Pancreas (tissue), 10 donors: ENCODE data around the gene KRT38. TPM values are rescaled to one million over a fixed set of nuclear protein-coding genes. Genes with fewer than 3 reads are reported as not detected.

Source experiments
- ATAC-seq, 4 donors: fragments of 200-7000 bp; cut with Tn5 transposase; one replicate each; pipeline versions ENCODE4 v1.8.0 to v1.9.1; 2020; ENCODE audit warnings: mild to moderate bottlenecking in 4 of 4, moderate library complexity in 4 of 4
- DNase-seq, 6 donors: peaks; one replicate each; pipeline ENCODE4 v3.0.0-alpha.2; 2020
- FAIRE-seq: peaks from 2 replicates; lab custom pipeline; 2012; peaks lifted over from hg19 to GRCh38; lab: Jason Lieb, UNC
- H3K27ac ChIP-seq, 4 donors: fragments of 200-600 bp; sonication (generic); 1 replicate in 3 of 4; 2 replicates in 1 of 4; pipeline versions ENCODE4 v1.5.0 to v1.8.0; 2020
- H3K27me3 ChIP-seq, 4 donors: fragments of 200-600 bp; one replicate each; pipeline ENCODE4 v1.8.0; 2021
- H3K36me3 ChIP-seq, 3 donors: fragments of 200-600 bp; sonication (generic) in 1 of 3; one replicate each; pipeline versions ENCODE4 v1.5.0 to v1.8.0; 2020 to 2021
- H3K4me1 ChIP-seq, 3 donors: fragments of 200-600 bp; one replicate each; pipeline ENCODE4 v1.8.0; 2021
- H3K4me3 ChIP-seq, 4 donors: fragments of 200-600 bp; sonication (generic) in 2 of 4; one replicate each; pipeline versions ENCODE4 v1.5.0 to v1.8.0; 2020 to 2021
- H3K9me3 ChIP-seq, 4 donors: fragments of 200-600 bp; one replicate each; pipeline ENCODE4 v1.8.0; 2021
- CTCF ChIP-seq, 4 donors: fragments of 200-600 bp; sonication (generic) in 3 of 4; IDR thresholded peaks; one replicate each; pipeline versions ENCODE4 v1.5.0 to v1.8.0; 2021; ENCODE audit warnings: antibody characterized with exemption in 4 of 4
- WGBS, 2 donors: extraction: QIAGEN DNeasy Blood & Tissue Kit; methylation state at CpG; one replicate each; pipeline ENCODE4 v1.1.7; 2013; 5-methylcytosine and 5-hydroxymethylcytosine counted together
- intact Hi-C, 3 donors: fragments of 100-400 bp; cut with DNase I; formaldehyde crosslinking; loops; one replicate each; pipeline versions ENCODE4 v1.11.1 to v1.14.2; 2022
- polyA plus RNA-seq, 2 donors: library from polyadenylated mRNA; stranded (reverse); fragments of 200-250 nt; gene quantifications; one replicate each; pipeline ENCODE4 v1.2.3, GENCODE V29; 2013
- total RNA-seq, 6 donors: library from RNA; stranded (reverse); fragmentation: NEBNext Ultra II Directional in 4 of 6; extraction: Animal tissue kit (Norgen Biotek cat#: 25700) in 4 of 6; gene quantifications; one replicate each; pipeline versions ENCODE4 v1.2.1 to v1.2.4, GENCODE V29; 2021 to 2023
- donor health status: healthy with polysubstance abuse.
- donor health status: DM: no; HTN: no; CAD: no; lungs with moderate emphysema.
- donor health status: DM: no; HTN: no; CAD: no.
- donor health status: control.
- donor health status: control.
- donor health status: Bipolar disorder and iron deficiency.
- donor health status: DM: yes; HTN: yes; CAD: no.
- donor health status: DM: no; HTN: no; CAD: no.
- donor health status: DM: no; HTN: no; CAD: no.
- donor health status: DM: yes; HTN: yes; CAD: no.

Gene KRT38
- total and polyA plus RNA-seq, 8 donors, result not detected

DNA sequence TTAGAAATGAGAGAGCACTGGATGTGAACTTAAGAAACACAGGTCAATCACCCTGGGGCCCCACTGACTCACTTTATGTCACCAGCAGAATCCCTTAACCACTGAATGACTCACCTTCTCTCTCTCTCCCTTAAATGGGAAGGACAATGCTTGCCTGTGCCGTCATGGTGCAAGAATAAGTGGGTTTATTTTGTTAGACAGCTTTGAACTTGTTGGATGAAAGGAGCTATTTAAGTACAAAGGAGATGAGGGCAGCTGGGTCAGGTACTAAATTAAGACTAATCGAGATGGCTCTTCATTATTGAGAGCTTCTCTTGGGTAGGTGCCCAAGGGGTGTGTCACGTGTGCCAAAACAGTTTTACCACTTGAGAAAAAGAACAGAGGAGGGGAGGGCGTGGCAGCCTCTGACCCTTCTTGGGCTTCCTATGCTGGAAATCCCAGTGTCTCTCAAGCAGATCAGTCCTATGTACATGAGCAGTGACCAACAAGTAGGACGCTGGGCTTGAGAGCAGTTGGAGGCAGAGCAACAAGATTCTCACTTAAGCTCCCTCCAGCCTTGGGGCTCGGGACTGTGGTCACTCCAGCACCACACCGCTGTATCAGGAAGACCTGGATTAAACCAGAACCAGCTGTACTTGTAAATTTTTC lies 36.6 kb downstream of the KRT38 start:
- Histone ChIP-seq H3K27me3 (no peaks in the 10 kb centered on the region), H3K27ac (no peak overlapping the region), H3K36me3 (no peaks in the 10 kb centered on the region), H3K9me3 (no peaks in the 10 kb centered on the region), H3K4me3 (no peak overlapping the region), H3K4me1 (no peaks in the 10 kb centered on the region)
- intact Hi-C loops, result no loop called here
- 50 to 54% methylated on average over 7 of the region's 7 CpGs for WGBS, 2 donors
- no peak for DNase-seq
- FAIRE-seq, result no peak
- ATAC-seq, result peak in 2 of 4 donors; percentile 24 to 44
- no peak for TF ChIP-seq CTCF (IDR thresholded peaks at IDR 0.05)

GRCh38 chr17:41403404-41404023 lies 37.3 kb downstream of the KRT38 start:
- no peak for ATAC-seq

DNA sequence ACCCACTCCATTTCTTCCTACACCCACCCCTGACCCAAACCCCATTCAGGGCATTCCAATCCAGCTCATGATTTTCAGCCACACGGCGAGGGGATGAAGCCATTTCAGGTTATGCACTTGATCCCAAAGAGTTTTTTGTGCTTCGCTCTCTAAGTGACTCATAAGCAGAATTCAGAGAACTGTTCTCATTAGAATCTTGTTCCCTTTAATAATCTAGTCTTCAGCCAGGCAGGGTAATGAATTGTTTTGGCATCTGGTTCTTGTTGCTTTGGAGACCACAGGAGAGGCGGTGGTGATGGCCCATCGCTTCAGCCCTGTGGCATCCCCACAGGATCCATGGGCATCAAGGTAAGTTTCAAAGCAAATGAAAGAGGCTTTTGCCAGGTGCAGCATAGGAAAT lies 38.6 kb downstream of the KRT38 start:
- Histone ChIP-seq H3K27ac (no peak overlapping the region), H3K4me1 (no peaks in the 10 kb centered on the region), H3K27me3 (no peaks in the 10 kb centered on the region), H3K36me3 (no peaks in the 10 kb centered on the region), H3K9me3 (no peaks in the 10 kb centered on the region), H3K4me3 (no peak overlapping the region)
- FAIRE-seq (no peak), ATAC-seq (no peak), DNase-seq (no peak)
- 78 to 91% methylated on average over 5 of the region's 5 CpGs for WGBS, 2 donors
- TF ChIP-seq CTCF (IDR thresholded peaks at IDR 0.05), result no peak
- intact Hi-C loops, result no loop called here

More at GRCh38 chr17:41403404-41404023, 37.3 kb downstream of the KRT38 start:
- no peaks in the 10 kb centered on the region for H3K9me3 ChIP-seq
- WGBS, 2 donors, result 59 to 64% methylated on average over 4 of the region's 4 CpGs
- no peaks in the 10 kb centered on the region for H3K4me1 ChIP-seq
- no peaks in the 10 kb centered on the region for H3K36me3 ChIP-seq
- no peak overlapping the region for H3K27ac ChIP-seq
- H3K4me3 ChIP-seq, result no peak overlapping the region
- no peak for DNase-seq
- FAIRE-seq, result no peak
- no peaks in the 10 kb centered on the region for H3K27me3 ChIP-seq
- no peak for TF ChIP-seq CTCF (IDR thresholded peaks at IDR 0.05)
- intact Hi-C loops, result no loop called here

DNA sequence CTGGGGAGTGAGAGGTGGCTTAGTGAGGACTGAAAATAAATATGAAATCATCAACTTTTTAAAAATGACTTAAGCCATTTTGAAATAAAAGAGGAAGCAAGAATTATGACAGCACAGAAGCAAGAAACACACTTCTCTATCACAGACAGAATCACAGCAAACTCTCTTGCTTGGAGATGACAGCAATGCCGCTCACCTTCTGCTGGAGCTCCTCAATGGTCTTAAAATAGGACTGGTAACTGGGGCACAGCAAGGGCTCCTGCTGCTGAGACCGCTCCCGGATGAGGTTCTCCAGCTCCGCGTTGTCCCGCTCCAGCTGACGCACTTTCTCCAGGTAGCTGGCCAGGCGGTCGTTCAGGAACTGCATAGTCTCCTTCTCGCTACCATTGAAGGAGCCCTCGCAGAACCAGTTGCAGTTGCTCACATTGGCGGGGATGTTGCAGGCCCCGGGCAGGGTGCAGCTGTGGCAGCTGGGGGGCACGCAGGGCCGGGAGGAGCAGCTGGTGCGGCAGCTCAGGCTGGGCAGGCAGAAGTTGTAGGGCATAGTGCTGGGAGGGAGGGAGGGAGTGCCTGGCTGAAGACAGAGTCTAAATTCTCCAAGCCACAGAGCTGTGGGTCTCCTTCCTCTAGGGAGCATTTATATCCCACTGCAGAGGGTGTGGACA lies 43.7 kb downstream of the KRT38 start, which contains the start of gene KRT31:
TSS of gene KRT31 (minus strand) at position 613 of the 665 bp plus-strand sequence. CDS start at position 544, 69 bp downstream.
- no peak for TF ChIP-seq CTCF (IDR thresholded peaks at IDR 0.05)
- Histone ChIP-seq H3K9me3 (no peaks in the 10 kb centered on the region), H3K4me3 (no peak within 1 kb of the TSS), H3K4me1 (no peaks in the 10 kb centered on the region), H3K27ac (no peak within 1 kb of the TSS), H3K27me3 (no peaks in the 10 kb centered on the region), H3K36me3 (no peaks in the 10 kb centered on the region)
- ATAC-seq (no peak), DNase-seq (no peak), FAIRE-seq (no peak)
- intact Hi-C loops, result no loop called here
- 74 to 76% methylated on average over 16 of the region's 16 CpGs for WGBS, 2 donors
